A673 (cell line): ENCODE measurements around the gene ZNF473. TPM values are rescaled to one million over a fixed set of nuclear protein-coding genes. Genes with fewer than 3 reads are reported as not detected.
"Not testable (repeated sequence)": the region's sequence is repeated elsewhere in the genome, so short reads cannot be mapped to it uniquely, and the experiment has no call there.

Experiments
- BruUV-seq: library from RNA; stranded (reverse); fragments of 400-500 nt; replicated peaks from 2 replicates; lab custom pipeline; 2021; lab: Mats Ljungman, UMichigan
- CTCF ChIA-PET: fragments of 300-600 bp; sonication (Branson Sonifier 250); formaldehyde crosslinking; loops from one replicate; lab custom pipeline; 2022; ENCODE audit warnings: antibody characterized with exemption; lab: Charles Lee
- POLR2A ChIA-PET: fragments of 300-600 bp; sonication (Branson Sonifier 250); formaldehyde crosslinking; loops from one replicate; lab custom pipeline; 2022; ENCODE audit warnings: antibody characterized with exemption; ENCODE audit not compliant: low non-redundant PET; lab: Charles Lee
- DNase-seq: peaks from one replicate; pipeline ENCODE4 v3.0.0-alpha.2; 2015; ENCODE audit warnings: low spot score
- H3K27ac ChIP-seq: fragments of 200-600 bp; sonication (generic); 2 replicates; pipeline ENCODE4 v1.5.1; 2016; ENCODE audit warnings: mixed run types, low read depth, mild to moderate bottlenecking, mixed read lengths, antibody characterized with exemption, low read length; ENCODE audit not compliant: poor library complexity, severe bottlenecking
- H3K27me3 ChIP-seq: fragments of 200-600 bp; sonication (generic); replicated peaks from 2 replicates; pipeline ENCODE4 v1.6.1; 2017; ENCODE audit warnings: mixed run types, low read depth, mild to moderate bottlenecking, mixed read lengths, antibody characterized with exemption, low read length; ENCODE audit not compliant: insufficient read depth, poor library complexity
- H3K36me3 ChIP-seq: fragments of 200-600 bp; sonication (generic); 2 replicates; pipeline ENCODE4 v1.6.1; 2016; ENCODE audit warnings: mixed run types, mild to moderate bottlenecking, mixed read lengths, antibody characterized with exemption, low read length; ENCODE audit not compliant: insufficient read depth, poor library complexity, severe bottlenecking
- H3K4me1 ChIP-seq: fragments of 200-600 bp; sonication (generic); 2 replicates; pipeline ENCODE4 v1.6.1; 2017; ENCODE audit warnings: mixed run types, mild to moderate bottlenecking, mixed read lengths, antibody characterized with exemption, low read length; ENCODE audit not compliant: insufficient read depth, poor library complexity, severe bottlenecking
- H3K4me3 ChIP-seq: fragments of 200-600 bp; sonication (generic); 2 replicates; pipeline ENCODE4 v1.5.1; 2016; ENCODE audit warnings: low read depth, mixed run types, mild to moderate bottlenecking, mixed read lengths, low read length; ENCODE audit not compliant: poor library complexity, severe bottlenecking
- H3K9me3 ChIP-seq: fragments of 200-600 bp; sonication (generic); 2 replicates; pipeline ENCODE4 v1.6.1; 2016; ENCODE audit warnings: mixed run types, low read depth, mild to moderate bottlenecking, mixed read lengths, antibody characterized with exemption, low read length; ENCODE audit not compliant: poor library complexity, severe bottlenecking
- intact Hi-C: fragments of 100-400 bp; cut with micrococcal nuclease; formaldehyde crosslinking; loops from one replicate; pipeline ENCODE4 v1.10.0; 2022; ENCODE audit not compliant: unreplicated experiment
- total RNA-seq: library from RNA; stranded (reverse); gene quantifications from 2 replicates; pipeline ENCODE4 v1.2.3, GENCODE V29; 2021
- TF ChIP-seq, protein P1 (sequence below): fragments of 300-800, 200-600 bp; sonication (generic); conservative IDR thresholded peaks from 2 replicates; pipeline ENCODE4 v1.5.1; 2017; ENCODE audit warnings: low read depth, mild to moderate bottlenecking, antibody characterized with exemption, low read length, moderate library complexity, mixed read lengths

Gene ZNF473
- total RNA-seq, 1 experiment from 2014 or later = 15.6 TPM

DNA sequence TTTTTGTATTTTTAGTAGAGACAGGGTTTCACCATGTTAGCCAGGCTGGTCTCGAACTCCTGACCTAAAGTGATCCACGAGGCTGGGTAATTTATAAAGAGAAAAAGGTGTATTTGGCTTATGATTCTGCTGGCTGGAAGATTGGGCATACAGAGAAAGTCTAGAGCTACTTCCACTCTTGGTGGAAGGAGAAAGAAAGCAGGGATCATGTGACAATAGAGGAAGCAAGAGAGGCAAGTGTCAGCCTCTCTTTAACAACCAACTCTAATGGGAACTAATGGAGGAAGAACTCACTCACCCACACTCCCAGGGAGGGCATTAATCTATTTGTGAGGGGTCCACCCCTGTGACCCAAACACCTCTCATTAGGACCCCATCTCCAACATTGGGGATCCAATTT lies 58.6 kb downstream of the ZNF473 start:
- BruUV-seq, H3K4me3 ChIP-seq, intact Hi-C loops, H3K9me3 ChIP-seq, CTCF ChIA-PET, DNase-seq, H3K27me3 ChIP-seq, H3K27ac ChIP-seq, H3K4me1 ChIP-seq, H3K36me3 ChIP-seq: not testable (repeated sequence)
- POLR2A ChIA-PET = interaction anchor here (0.6 kb wide), 1 partner anchor 231 kb away, joined by 6 read pairs; no protein-coding TSS in a partner anchor

DNA sequence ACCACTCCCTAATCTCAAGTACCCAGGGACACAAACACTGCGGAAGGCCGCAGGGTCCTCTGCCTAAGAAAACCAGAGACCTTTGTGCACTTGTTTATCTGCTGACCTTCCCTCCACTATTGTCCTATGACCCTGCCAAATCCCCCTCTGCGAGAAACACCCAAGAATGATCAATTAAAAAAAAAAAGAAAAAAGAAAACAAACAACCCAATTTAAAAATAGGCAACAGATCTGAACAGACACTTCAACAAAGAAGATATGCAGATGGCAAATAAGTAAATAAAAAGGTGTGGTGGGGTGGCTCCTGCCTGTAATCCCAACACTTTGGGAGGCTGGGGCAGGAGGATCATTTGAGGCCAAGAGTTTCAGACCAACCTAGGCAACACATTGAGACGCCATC lies 61.3 kb downstream of the ZNF473 start:
- H3K4me3 ChIP-seq, H3K27ac ChIP-seq, intact Hi-C loops, H3K27me3 ChIP-seq, H3K9me3 ChIP-seq, POLR2A ChIA-PET, BruUV-seq, H3K36me3 ChIP-seq, DNase-seq, CTCF ChIA-PET, H3K4me1 ChIP-seq: not testable (repeated sequence)

DNA sequence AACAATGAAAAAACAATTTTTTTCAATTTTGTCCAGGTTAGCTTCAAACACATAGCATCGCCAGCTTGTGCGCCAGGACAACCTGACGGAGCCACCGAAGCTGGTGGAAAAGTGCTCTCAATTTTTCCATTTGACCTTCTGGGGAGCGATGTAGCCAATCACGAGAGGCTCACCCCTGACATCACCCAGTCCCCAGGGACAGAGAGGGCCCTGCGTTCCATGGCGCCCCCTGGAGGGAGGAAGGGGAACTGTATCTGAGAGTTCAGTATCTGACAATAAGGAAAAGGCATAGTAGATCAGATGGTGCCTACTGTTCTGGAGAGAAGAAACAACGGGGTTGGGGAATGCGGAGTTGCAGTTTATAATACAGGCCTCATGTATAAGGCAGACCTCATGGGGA lies 64.9 kb downstream of the ZNF473 start:
- peak; percentile 42 for DNase-seq
- BruUV-seq, H3K9me3 ChIP-seq, H3K27me3 ChIP-seq, POLR2A ChIA-PET, H3K36me3 ChIP-seq, H3K4me3 ChIP-seq, H3K4me1 ChIP-seq, H3K27ac ChIP-seq, intact Hi-C loops, CTCF ChIA-PET: not testable (repeated sequence)
- TF ChIP-seq, protein P1, sequence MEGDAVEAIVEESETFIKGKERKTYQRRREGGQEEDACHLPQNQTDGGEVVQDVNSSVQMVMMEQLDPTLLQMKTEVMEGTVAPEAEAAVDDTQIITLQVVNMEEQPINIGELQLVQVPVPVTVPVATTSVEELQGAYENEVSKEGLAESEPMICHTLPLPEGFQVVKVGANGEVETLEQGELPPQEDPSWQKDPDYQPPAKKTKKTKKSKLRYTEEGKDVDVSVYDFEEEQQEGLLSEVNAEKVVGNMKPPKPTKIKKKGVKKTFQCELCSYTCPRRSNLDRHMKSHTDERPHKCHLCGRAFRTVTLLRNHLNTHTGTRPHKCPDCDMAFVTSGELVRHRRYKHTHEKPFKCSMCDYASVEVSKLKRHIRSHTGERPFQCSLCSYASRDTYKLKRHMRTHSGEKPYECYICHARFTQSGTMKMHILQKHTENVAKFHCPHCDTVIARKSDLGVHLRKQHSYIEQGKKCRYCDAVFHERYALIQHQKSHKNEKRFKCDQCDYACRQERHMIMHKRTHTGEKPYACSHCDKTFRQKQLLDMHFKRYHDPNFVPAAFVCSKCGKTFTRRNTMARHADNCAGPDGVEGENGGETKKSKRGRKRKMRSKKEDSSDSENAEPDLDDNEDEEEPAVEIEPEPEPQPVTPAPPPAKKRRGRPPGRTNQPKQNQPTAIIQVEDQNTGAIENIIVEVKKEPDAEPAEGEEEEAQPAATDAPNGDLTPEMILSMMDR = peak; percentile 48

DNA sequence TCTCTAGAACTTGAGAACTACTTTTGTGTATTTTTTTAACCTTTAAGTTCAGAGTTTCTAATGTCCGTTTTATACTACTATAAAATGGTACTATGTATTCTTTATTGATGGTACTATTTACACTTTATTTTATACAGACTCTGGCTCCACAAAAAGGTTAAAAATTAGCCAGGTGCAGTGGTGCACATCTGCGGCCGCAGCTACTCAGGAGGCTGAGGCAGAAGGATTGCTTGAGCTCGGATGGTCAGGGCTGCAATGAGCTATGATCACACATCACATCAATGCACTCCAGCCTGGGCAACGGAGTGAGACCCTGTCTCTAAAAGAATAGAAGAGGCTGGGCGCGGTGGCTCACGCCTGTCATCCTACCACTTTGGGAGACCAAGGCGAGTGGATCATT lies 66.0 kb downstream of the ZNF473 start:
- H3K4me3 ChIP-seq, H3K36me3 ChIP-seq, H3K4me1 ChIP-seq, CTCF ChIA-PET, H3K27me3 ChIP-seq, H3K9me3 ChIP-seq, POLR2A ChIA-PET, DNase-seq, H3K27ac ChIP-seq, BruUV-seq, intact Hi-C loops: not testable (repeated sequence)

DNA sequence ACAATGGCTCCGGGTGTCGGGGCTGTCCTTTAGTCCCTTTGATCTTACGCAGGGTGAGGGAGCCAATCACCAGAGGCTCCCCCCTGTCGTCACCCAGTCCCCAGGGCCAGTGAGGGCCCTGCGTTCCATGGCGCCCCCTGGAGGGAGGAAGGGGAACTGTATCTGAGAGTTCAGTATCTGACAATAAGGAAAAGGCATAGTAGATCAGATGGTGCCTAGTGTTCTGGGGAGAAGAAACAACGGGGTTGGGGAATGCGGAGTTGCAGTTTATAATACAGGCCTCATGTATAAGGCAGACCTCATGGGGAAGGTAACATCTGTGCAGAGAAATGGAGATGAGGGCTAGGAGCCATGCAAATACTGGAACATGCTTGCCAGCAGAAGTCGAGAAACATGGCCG lies 66.8 kb downstream of the ZNF473 start:
- H3K27ac ChIP-seq, H3K4me3 ChIP-seq, H3K4me1 ChIP-seq, BruUV-seq, DNase-seq, H3K27me3 ChIP-seq, POLR2A ChIA-PET, CTCF ChIA-PET, intact Hi-C loops, H3K9me3 ChIP-seq, H3K36me3 ChIP-seq: not testable (repeated sequence)

DNA sequence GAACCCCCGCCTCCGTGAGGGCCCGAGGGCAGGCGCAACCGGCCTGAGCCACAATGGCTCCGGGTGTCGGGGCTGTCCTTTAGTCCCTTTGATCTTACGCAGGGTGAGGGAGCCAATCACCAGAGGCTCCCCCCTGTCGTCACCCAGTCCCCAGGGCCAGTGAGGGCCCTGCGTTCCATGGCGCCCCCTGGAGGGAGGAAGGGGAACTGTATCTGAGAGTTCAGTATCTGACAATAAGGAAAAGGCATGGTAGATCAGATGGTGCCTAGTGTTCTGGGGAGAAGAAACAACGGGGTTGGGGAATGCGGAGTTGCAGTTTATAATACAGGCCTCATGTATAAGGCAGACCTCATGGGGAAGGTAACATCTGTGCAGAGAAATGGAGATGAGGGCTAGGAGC lies 72.1 kb downstream of the ZNF473 start:
- H3K36me3 ChIP-seq, DNase-seq, H3K27me3 ChIP-seq, H3K27ac ChIP-seq, BruUV-seq, H3K4me3 ChIP-seq, H3K9me3 ChIP-seq, CTCF ChIA-PET, H3K4me1 ChIP-seq, intact Hi-C loops, POLR2A ChIA-PET: not testable (repeated sequence)

DNA sequence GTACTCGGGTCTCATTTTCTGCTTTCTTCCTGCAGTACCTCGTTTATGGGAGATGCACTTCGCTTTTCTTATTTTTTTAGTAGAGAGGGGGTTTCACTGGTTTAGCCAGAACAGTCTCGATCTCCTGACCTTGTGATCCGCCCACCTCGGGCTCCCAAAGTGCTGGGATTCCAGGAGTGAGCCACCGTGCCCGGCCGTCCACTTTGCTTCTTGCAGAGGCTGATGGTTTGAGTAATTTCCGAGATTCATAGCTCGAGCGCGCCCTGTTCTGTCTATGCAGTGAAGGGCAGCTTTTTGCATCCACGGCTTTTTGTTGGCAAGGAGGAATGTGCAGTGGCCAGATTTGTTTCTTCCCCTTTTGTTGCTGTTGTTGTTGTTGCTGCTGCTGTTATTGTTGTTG lies 73.1 kb downstream of the ZNF473 start:
- CTCF ChIA-PET, intact Hi-C loops, H3K36me3 ChIP-seq, POLR2A ChIA-PET, H3K9me3 ChIP-seq, H3K4me3 ChIP-seq, DNase-seq, H3K4me1 ChIP-seq, H3K27me3 ChIP-seq, H3K27ac ChIP-seq, BruUV-seq: not testable (repeated sequence)
